Raji (cell line): ENCODE data around the gene CTNND2.

Source experiments
- POLR2A ChIP-seq: IDR thresholded peaks from 2 replicates; pipeline ENCODE4 v1.6.1; 2011; ENCODE audit warnings: low read depth, low read length, control low read depth; ENCODE audit not compliant: insufficient read depth

CTNND2 gene, protein sequence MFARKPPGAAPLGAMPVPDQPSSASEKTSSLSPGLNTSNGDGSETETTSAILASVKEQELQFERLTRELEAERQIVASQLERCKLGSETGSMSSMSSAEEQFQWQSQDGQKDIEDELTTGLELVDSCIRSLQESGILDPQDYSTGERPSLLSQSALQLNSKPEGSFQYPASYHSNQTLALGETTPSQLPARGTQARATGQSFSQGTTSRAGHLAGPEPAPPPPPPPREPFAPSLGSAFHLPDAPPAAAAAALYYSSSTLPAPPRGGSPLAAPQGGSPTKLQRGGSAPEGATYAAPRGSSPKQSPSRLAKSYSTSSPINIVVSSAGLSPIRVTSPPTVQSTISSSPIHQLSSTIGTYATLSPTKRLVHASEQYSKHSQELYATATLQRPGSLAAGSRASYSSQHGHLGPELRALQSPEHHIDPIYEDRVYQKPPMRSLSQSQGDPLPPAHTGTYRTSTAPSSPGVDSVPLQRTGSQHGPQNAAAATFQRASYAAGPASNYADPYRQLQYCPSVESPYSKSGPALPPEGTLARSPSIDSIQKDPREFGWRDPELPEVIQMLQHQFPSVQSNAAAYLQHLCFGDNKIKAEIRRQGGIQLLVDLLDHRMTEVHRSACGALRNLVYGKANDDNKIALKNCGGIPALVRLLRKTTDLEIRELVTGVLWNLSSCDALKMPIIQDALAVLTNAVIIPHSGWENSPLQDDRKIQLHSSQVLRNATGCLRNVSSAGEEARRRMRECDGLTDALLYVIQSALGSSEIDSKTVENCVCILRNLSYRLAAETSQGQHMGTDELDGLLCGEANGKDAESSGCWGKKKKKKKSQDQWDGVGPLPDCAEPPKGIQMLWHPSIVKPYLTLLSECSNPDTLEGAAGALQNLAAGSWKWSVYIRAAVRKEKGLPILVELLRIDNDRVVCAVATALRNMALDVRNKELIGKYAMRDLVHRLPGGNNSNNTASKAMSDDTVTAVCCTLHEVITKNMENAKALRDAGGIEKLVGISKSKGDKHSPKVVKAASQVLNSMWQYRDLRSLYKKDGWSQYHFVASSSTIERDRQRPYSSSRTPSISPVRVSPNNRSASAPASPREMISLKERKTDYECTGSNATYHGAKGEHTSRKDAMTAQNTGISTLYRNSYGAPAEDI (N-terminal part only)

DNA sequence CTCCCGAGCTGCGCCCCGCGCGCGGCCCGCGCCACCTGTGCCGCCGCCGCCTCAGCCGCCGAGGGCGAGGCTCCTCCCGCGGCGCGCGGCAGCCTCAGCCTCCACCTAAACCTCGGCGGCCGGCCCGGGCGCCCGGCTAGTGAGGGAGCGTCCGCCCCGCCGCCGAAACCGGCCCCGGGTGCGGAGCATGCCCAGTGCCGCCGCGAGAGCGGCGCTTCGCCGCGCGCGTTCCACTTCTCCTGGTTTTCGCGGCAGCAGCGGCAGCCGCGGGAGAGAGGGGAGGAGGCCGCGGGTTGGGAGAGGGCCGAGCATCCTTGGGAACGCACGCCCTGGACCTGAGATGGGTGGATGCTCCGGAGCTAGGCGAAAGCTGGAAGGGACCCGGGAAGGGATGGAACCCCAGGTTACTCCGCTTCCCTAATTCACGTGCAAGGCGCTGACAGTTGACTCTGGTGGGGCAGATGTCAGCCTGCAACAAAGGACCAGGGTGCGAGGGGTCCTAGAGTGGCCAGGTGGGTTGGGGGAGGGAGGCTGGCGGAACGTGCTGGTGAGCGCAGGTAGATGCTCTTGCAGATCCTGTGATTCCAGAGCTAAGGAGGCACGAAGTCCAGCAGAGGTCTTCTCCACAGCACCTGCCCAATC, at the start of gene CTNND2:
Gene CTNND2, minus strand, starts transcription at position 182 of the 642 bp plus-strand sequence. CDS start 593 bp downstream, outside the sequence.
- TF ChIP-seq POLR2A: no peak

DNA sequence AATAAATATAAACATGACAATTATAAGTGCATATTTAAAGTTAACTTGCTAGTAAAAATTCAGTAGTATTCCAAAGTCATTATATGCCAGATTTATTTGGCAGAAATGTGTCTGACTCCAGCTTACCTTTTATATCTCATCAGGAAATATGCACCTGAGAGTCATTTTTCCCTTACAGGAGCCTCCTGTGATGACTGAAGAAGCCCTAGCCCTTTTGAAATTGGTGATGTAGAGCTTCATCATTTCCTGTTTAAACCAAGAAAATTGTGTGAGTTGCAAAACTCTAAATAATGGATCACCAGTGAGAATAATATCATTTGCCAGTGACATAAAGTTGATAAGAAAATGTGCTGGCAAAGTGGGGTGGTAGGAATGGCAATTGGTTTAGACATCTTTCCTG, 42.1 kb upstream of the CTNND2 start:
- TF ChIP-seq POLR2A: no peak

DNA sequence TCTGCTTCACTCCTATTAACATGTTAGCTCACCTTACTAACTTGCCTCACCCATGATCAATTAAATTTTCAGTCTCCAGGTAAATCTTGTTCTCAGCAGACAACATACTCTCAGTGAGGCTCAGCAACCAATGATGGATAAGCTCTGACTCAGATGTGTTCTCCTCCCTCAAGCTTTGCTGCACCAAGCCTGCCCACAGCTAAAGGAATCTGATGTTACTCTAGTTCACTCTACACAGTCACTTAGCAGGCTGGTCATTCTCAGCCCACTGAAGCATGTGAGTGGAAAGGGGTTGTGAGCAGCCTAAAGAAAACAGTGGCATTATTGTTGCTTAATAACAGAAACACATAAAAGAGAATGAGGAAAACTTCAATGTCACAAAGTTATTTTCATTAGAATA, 37.3 kb upstream of the CTNND2 start:
- no peak for TF ChIP-seq POLR2A

DNA sequence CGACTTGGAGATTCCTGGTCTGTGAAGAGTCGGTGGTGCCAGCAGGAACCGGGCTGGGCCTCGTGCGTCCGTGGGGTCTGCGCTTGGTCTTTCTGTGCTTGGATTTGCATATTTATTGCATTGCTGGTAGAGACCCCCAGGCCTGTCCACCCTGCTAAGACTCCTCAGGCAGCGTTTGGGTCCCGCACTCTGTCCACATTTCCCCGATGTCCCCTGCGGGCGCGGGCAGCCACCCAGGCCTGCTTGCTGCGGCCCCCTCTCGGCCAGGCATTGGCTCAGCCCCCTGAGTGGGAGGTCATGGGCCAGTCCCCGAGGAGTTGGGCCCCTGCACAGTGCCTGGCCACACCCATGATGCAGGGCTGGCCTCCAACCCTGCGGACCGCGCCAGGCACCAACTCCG, 27.4 kb upstream of the CTNND2 start:
- no peak for TF ChIP-seq POLR2A

DNA sequence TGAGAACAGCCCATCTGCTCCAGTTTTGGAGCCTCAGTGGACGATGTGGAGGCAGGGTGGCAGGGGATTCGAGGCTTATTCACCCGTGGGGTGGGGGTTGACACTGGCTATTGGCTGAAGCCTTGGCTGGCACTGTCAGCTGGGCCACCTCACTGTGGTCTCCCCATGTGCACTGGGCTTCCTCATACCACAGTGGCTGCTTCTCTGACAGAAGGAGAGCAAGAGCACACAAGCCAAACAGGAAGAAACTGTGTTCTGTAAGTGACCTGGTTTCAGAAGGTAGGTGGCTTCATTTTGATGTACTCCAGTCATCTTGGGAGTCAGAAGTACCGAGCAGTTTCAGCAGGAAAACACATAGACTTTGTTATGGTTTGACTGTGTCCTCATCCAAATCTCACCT, 24.7 kb upstream of the CTNND2 start:
- TF ChIP-seq POLR2A: no peak

DNA sequence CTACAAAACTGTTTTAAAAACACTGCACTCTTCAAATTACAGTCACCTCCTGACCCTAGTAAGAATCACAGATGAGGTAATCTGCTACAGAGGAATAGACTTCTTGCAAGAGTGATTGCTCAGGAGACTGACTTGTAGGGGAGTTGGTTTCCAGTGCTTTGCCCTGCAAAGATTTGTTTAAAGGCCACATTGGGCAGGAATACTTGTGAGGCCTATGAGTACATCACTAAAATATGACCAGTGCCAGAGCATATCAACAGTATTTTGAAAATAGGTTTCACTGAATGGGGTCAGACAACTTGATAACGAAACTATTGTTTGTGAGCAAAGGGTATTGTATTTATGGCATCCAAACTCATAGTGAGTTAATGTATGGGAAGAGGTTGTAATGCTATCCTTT, 21.5 kb upstream of the CTNND2 start:
- no peak for TF ChIP-seq POLR2A

DNA sequence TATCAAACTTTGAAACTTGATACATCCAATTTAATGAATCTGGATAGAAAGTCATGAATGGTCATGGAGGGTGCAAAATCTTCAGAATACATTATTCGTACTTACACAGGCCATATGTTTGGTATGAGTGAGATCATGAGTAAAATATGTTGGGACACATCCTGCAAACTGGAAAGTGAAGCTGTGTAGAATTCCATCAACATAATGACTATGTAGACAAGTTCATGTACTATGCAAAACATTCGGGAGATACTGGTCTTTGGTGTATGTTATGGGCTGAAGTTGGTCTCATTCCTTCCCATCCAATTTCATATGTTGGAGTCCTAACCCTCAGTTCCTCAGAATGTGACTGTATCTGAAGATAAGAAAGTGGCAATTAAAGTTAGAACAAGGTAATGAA, 18.1 kb upstream of the CTNND2 start:
- no peak for TF ChIP-seq POLR2A

DNA sequence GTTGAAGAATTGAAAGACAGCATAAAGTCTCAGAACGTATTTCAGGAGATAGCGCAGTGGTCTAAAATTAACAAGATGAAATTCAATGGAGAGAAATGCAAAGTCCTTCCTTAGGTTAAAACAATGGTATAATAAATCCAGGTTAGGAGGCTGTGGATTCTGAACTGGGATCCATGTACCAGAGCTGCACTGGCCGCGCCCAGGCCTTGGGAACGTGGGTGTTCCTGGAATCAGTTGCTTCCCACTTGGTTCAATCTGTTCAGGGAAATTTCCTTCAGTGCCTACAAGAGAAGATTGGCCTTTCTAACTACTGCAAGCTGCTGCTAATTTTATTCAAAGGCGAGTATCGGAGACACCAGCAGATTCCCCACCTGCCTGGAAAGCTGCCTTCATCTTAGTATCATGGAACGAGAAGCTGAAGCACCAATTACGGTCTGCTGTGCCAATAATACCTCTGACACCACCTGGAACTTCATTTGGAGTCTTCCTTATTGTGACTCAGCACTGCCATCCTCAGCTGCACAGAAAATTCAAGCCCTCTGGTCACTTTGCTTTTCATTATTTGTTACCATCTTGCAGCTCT, 14.3 kb upstream of the CTNND2 start:
- TF ChIP-seq POLR2A: no peak

DNA sequence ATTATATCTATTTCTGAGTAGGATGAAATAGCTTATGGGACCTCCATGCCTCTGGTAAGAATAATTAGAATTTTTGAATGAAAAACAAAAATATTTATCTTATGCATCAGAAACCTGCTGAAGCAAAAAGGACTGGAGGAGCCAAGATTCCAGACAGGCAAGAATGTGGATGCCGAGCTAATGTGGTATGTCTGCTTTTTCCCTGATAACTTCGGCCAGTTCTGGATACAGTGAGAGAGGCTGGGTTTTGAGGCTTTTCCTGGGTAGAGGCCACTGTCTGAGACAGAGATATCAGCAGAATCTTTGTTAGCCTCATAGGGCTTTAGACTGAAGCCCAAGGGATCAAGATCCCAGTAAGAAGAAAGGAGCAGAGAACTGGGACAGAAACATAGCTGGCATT, 5.2 kb upstream of the CTNND2 start:
- no peak for TF ChIP-seq POLR2A

DNA sequence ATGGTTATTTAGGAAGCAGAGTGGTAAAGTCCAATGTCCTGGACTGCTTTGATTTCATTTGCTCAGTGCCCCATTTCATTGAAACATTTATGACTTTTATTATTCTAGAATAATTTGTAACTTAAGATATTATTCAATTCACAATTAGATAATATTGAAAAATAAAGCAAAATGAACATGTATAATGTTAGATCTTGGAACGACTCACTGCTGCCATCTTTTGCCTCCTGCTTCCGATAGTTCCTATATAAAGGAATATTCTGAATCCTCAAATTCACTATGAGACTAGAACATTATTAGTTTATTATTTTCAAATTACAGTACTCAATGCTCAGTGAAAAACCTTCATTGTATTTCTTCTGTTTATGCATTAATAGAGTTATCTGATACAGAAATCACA, 2.3 kb upstream of the CTNND2 start:
- TF ChIP-seq POLR2A: no peak

DNA sequence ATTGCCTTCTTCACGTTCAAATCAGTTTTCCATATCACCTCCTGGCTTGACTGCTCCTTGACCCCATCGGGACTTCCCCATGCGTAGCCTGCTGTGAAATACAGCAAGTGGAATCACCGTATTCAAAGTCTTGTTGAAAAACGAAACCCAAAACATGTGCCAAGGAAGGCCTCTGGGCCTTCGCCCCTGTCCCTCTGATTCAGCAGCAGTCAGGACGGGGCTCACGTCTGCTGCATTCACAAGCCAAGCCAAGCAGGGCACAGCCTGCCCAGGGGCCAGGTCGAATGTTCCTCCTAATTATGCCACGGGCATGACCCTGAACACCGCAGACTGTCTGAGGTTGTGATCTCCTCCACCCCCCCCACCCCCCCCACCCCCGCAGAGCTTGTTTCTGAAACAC, 960 bp upstream of the CTNND2 start:
- no peak for TF ChIP-seq POLR2A

DNA sequence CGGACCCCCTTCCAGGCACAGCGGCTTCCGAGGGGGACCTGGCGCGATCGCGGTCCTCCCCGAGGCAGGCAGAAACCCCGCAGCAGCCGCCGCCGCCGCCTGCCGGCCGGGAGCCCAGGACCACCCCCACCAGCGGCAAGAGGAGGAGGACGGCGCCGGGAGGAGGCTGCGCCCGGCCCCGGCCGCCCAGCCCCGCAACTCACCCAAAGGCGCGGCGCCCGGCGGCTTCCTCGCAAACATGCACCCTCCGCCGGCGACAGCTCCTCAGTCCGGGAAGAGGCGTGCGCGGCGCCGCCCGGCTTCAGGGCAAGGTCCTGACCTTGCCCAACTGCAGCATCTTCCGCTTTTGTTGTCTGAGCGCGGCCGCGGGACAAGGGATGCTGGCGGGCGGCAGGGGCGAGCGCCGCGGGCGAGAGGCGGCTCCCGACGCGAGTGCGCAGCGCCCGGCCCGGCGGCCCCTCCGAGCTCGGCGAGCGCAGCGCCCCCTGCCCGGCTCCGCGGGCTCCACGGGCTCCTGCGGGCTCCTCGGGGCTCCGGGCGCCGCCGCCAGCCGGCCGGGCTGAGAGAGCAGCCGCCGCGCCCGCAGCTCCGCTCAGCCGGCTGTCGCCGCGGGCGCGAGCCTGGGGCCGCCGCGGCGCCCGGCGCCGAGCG, 507 bp downstream of the CTNND2 start:
- TF ChIP-seq POLR2A: no peak

DNA sequence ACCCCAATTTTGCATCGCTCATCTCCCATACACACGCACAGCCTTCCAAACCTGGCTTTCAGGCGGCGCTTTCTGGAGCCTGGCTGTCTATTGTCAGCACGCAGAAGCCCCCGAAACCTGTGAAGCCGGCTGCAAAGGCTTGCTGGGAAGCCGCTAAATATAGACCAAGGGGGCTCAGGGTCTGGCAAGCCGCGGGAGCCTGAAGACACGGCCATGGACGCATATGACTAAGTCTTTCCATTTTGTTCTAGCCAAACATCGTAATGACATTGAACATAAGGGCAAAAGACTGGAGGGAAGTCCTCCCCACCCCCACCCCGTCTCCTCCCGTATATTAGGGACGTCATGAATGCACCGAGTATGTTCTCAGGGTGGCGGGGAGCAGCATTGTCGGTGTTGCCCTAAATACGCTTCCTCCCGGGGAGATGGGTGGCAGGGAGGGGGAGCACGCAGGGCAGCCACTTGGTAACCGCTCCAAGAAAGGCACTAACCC, 1.1 kb downstream of the CTNND2 start:
- TF ChIP-seq POLR2A: no peak

DNA sequence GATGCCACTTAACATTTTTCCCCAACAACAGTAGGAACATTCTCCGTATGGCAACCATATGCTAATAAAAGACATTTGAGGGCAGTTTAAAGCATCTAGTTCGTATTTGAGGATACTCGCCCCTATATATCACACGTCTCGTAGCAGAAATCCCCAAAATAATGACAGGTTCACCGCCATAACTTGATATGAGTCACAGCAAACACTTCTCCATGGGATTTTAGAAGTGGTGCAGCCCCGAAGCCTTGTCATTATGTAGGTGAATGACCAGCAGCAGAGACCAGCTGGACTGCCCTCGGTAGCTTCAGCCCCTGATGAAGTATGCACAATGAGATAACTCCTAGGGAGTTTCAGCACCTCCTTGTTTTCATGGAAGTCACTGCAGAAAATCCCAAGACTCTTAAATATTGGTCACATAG, 2.0 kb downstream of the CTNND2 start:
- no peak for TF ChIP-seq POLR2A
